ENCODE results near the gene FN3KRP. TPM values are rescaled to one million over a fixed set of nuclear protein-coding genes. Genes with fewer than 3 reads are reported as not detected.
A peak's percentile ranks its signal among the peaks of the same experiment; 100 is the strongest.

FN3KRP gene
- total RNA-seq, 1 donor from 2014 or later, result 25.3 TPM

- no peak for TF ChIP-seq CTCF (IDR thresholded peaks at IDR 0.05; ENCODE audit: insufficient read depth, low read length, poor library complexity, severe bottlenecking)
- H3K4me3 ChIP-seq (ENCODE audit: low read depth, low read length), result no peak overlapping the region
Observed at GRCh38 chr17:82686366-82687324, 29.9 kb upstream of the FN3KRP start.

GRCh38 chr17:82687375-82687861 lies 29.1 kb upstream of the FN3KRP start:
- Histone ChIP-seq H3K4me3 (ENCODE audit: low read depth, low read length) (no peak overlapping the region), H3K27me3 (ENCODE audit: control insufficient read depth, insufficient read depth, low read length) (no peaks in the 10 kb centered on the region), H3K36me3 (ENCODE audit: control insufficient read depth, insufficient read depth, low read length) (no peaks in the 10 kb centered on the region)
- peak; percentile 68 for DNase-seq (ENCODE audit: low read depth)
- no peak for TF ChIP-seq CTCF (IDR thresholded peaks at IDR 0.05; ENCODE audit: insufficient read depth, low read length, poor library complexity, severe bottlenecking)

More at GRCh38 chr17:82686366-82687324, 29.9 kb upstream of the FN3KRP start:
- Histone ChIP-seq H3K27me3 (ENCODE audit: control insufficient read depth, insufficient read depth, low read length) (no peaks in the 10 kb centered on the region), H3K36me3 (ENCODE audit: control insufficient read depth, insufficient read depth, low read length) (no peaks in the 10 kb centered on the region)
- no peak for DNase-seq (ENCODE audit: low read depth)

- peak; percentile 25 for DNase-seq (ENCODE audit: low read depth)
- H3K4me3 ChIP-seq (ENCODE audit: low read depth, low read length), result no peak overlapping the region
- H3K27me3 ChIP-seq (ENCODE audit: control insufficient read depth, insufficient read depth, low read length), result no peaks in the 10 kb centered on the region
- no peaks in the 10 kb centered on the region for H3K36me3 ChIP-seq (ENCODE audit: control insufficient read depth, insufficient read depth, low read length)
- no peak for TF ChIP-seq CTCF (IDR thresholded peaks at IDR 0.05; ENCODE audit: insufficient read depth, low read length, poor library complexity, severe bottlenecking)
Observed at GRCh38 chr17:82687871-82688270, 28.6 kb upstream of the FN3KRP start.

GRCh38 chr17:82689077-82689476 lies 27.4 kb upstream of the FN3KRP start:
- no peaks in the 10 kb centered on the region for H3K27me3 ChIP-seq (ENCODE audit: control insufficient read depth, insufficient read depth, low read length)
- no peak overlapping the region for H3K4me3 ChIP-seq (ENCODE audit: low read depth, low read length)
- no peak for DNase-seq (ENCODE audit: low read depth)
- H3K36me3 ChIP-seq (ENCODE audit: control insufficient read depth, insufficient read depth, low read length), result no peaks in the 10 kb centered on the region
- TF ChIP-seq CTCF (IDR thresholded peaks at IDR 0.05; ENCODE audit: insufficient read depth, low read length, poor library complexity, severe bottlenecking), result no peak

- TF ChIP-seq CTCF (IDR thresholded peaks at IDR 0.05; ENCODE audit: insufficient read depth, low read length, poor library complexity, severe bottlenecking), result no peak
- Histone ChIP-seq H3K36me3 (ENCODE audit: control insufficient read depth, insufficient read depth, low read length) (no peaks in the 10 kb centered on the region), H3K27me3 (ENCODE audit: control insufficient read depth, insufficient read depth, low read length) (no peaks in the 10 kb centered on the region), H3K4me3 (ENCODE audit: low read depth, low read length) (no peak overlapping the region)
- no peak for DNase-seq (ENCODE audit: low read depth)
Observed at GRCh38 chr17:82690786-82691489, 25.6 kb upstream of the FN3KRP start.

All from kidney epithelial cell (primary cell).